ENCODE results near the gene PROSER2.

GRCh38 chr10:11789306-11789705, 33.9 kb upstream of the PROSER2 start:
- TF ChIP-seq KAT8 (IDR thresholded peaks at IDR 0.05; ENCODE audit: low read depth) (no peak), TRIM28 (IDR thresholded peaks at IDR 0.05) (no peak), SIN3A (IDR thresholded peaks at IDR 0.05; ENCODE audit: borderline replicate concordance in 2 of 2, control insufficient read depth in 1 of 2, low read depth in 2 of 2, low read length in 2 of 2) (no peak), POLR2A (conservative IDR thresholded peaks at IDR 0.05) (no peak), ATF2 (CRISPR knock-in tag; IDR thresholded peaks at IDR 0.05) (no peak)
